Testis (tissue), 2 donors: ENCODE data around the gene KAT6B.

Source experiments
- CTCF ChIP-seq, 3 experiments: fragments of 450-650 bp in 2 of 3; fragments of 200-600 bp in 1 of 3; sonication (generic) in 1 of 3; IDR thresholded peaks; one replicate each; pipeline ENCODE4 v1.5.1; 2016 to 2019; ENCODE audit warnings: antibody characterized with exemption in 3 of 3, mild to moderate bottlenecking in 2 of 3, moderate library complexity in 1 of 3
- POLR2A ChIP-seq: fragments of 450-650 bp; IDR thresholded peaks from one replicate; pipeline ENCODE4 v1.6.1; 2017; ENCODE audit warnings: antibody characterized with exemption, mild to moderate bottlenecking, moderate library complexity

GRCh38 chr10:74816824-74817498 is 9.4 kb upstream of the KAT6B start:
- no peak for TF ChIP-seq CTCF (IDR thresholded peaks at IDR 0.05)
- TF ChIP-seq POLR2A = no peak
